Astrocyte of the spinal cord (primary cell): ENCODE measurements around the gene PTPRT.
"Not testable (repeated sequence)": the region's sequence is repeated elsewhere in the genome, so short reads cannot be mapped to it uniquely, and the experiment has no call there.

Experiments
- DNase-seq: peaks from one replicate; pipeline ENCODE4 v3.0.0; 2011; ENCODE audit warnings: low read depth, low spot score
- H3K4me3 ChIP-seq: 2 replicates; pipeline ENCODE4 v1.5.1; 2011; ENCODE audit warnings: low read depth, mild to moderate bottlenecking, low read length, moderate library complexity
- in situ Hi-C: cut with HindIII; loops from 2 replicates; pipeline ENCODE4 v1.10.0; 2017; ENCODE audit warnings: low sequenced_read_pairs
- TF ChIP-seq, protein P1 (sequence below): IDR thresholded peaks from 2 replicates; pipeline ENCODE4 v1.5.1; 2012; ENCODE audit warnings: low read depth, mild to moderate bottlenecking, low read length, inconsistent platforms

PTPRT gene

DNA sequence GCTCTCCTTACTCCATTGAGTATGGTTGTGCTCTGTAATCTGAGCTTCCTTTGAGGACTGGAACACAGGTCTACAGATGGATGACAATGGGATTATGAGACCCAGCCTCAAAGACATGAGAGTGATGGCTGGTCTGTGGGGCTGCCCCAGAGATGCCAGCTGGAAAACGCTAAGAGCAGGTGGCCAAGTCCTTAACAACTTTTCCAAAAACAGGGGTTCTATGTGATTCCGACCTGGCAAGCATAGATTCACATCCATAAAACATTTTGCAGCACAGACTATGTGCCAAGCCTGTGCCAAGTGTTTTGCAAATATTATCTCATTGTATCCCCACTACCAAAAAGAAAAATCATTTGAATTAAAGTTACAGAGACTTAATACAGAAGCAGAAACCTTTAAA lies 270.4 kb downstream of the PTPRT start:
- no peak for DNase-seq
- no peak overlapping the region for H3K4me3 ChIP-seq
- TF ChIP-seq, protein P1, sequence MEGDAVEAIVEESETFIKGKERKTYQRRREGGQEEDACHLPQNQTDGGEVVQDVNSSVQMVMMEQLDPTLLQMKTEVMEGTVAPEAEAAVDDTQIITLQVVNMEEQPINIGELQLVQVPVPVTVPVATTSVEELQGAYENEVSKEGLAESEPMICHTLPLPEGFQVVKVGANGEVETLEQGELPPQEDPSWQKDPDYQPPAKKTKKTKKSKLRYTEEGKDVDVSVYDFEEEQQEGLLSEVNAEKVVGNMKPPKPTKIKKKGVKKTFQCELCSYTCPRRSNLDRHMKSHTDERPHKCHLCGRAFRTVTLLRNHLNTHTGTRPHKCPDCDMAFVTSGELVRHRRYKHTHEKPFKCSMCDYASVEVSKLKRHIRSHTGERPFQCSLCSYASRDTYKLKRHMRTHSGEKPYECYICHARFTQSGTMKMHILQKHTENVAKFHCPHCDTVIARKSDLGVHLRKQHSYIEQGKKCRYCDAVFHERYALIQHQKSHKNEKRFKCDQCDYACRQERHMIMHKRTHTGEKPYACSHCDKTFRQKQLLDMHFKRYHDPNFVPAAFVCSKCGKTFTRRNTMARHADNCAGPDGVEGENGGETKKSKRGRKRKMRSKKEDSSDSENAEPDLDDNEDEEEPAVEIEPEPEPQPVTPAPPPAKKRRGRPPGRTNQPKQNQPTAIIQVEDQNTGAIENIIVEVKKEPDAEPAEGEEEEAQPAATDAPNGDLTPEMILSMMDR = no peak
- in situ Hi-C loops = no loop called here

DNA sequence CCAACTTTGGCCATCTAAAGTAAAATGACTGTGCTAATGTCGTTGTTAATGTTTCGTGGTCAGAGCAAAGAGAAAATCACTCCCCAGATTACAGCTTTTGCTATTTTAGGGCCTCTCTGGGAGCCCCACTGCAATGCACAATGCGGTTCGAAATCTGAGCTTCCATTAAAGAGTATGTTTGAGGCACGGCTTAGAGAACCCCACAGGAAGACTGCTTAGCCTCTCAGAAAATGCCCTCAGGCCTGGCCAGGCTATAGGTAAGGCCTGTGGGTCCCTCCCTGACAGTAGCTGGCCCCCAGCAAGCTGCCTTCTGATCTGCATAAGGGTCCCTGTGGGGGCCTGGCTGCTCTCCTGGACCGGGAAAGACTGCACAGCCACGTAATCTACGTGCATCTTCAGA lies 274.6 kb downstream of the PTPRT start:
- in situ Hi-C loops = no loop called here
- no peak overlapping the region for H3K4me3 ChIP-seq
- TF ChIP-seq, protein P1 = no peak
- DNase-seq = no peak

DNA sequence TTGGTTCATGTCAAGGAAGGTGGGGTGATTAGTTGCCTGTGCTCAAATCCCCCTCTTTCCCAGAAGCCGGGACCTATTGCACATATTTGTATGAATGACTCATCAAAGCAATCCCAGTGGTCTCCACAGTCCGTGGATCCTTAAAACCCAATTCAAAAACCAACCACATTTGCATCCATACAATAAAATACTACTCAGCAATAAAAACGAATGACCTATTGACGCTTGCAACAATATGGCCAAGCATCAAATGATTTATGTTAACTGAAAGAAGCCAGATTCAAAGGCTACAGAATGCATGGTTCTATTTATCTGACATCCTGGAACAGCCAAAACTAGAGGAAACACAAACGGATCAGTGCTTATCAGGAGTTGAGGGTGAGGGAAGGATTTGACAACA lies 275.4 kb downstream of the PTPRT start:
- no peak for DNase-seq
- H3K4me3 ChIP-seq = no peak overlapping the region
- TF ChIP-seq, protein P1 = no peak
- in situ Hi-C loops = no loop called here

DNA sequence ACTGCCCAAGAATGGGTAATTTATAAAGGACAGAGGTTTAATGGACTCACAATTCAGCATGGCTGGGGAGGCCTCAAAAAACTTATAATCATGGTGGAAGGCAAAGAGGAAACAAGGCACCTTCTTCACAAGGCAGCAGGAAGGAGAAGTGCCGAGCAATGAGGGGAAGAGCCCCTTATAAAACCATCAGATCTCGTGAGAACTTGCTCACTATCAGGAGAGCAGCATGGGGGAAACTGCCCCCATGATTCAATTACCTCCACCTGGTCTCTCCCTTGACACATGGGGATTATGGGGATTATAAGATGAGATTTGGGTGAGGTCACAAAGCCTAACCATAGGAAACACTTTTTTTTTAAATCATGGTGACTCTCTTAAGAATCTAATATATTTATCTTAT lies 278.9 kb downstream of the PTPRT start:
- H3K4me3 ChIP-seq, in situ Hi-C loops, DNase-seq: not testable (repeated sequence)

DNA sequence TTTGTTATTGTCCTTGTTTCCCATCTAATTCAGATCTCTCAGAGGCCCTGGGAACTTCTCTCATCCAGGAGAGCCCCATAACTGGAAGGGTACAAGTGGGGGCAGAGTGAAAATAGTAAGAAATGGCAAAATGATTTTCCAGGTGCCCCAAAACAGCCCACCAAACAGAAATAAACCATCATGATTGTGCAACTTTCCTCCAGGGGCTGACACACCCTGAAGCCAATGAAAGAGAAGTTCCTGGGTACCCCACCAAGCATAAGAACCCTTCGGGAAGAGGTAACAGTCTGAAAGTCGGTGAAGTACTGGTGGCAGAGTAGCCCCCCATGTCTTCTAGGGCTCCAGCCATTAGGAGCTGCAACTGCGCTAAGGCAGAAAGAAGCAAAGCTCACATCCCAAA lies 282.0 kb downstream of the PTPRT start:
- no peak overlapping the region for H3K4me3 ChIP-seq
- no peak for DNase-seq
- in situ Hi-C loops = no loop called here
- TF ChIP-seq, protein P1 = no peak

DNA sequence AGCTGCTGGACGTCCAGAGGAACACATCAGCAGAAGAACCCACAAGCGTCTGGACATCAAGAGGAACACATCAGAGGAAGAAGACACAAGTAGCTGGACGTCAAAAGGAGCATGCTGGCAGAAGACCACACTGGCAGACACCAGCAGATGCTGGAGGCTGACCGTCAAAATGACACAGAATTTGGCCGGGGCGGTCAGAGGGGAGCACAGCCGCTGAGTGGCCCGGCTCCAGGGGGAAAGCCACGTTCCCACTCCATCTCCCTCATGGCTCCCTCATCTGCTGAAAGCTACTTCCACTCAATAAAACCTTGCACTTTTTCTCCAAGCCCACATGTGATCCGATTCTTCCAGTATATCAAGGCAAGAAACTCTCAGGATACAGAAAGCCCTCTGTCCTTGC lies 283.6 kb downstream of the PTPRT start:
- H3K4me3 ChIP-seq = no peak overlapping the region
- DNase-seq = no peak
- in situ Hi-C loops = no loop called here
- TF ChIP-seq, protein P1 = no peak

DNA sequence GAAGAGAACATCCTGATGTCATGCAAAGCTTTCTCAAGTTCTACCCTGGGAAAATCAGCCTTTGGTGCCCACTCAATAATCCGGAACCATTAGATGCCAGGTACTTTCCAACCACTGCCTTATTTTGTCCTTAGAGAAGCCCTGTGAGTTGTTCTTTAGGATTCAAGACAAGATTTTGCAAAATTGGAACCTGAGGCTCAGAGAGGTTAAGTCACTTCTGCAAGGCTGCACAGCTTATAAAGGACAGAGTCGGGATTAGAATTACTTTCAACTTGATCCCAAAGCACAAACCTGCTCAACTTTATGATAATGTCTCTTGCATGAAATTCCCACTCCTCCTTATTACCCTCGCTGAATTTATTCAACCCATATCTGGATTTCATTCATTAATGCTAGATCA lies 287.2 kb downstream of the PTPRT start:
- in situ Hi-C loops = no loop called here

More for the DNA sequence above, 287.2 kb downstream of the PTPRT start:
- no peak for DNase-seq
- H3K4me3 ChIP-seq = no peak overlapping the region
- TF ChIP-seq, protein P1 = no peak
